PC-9 (cell line): ENCODE results near the gene CAMK2B.

ENCODE experiments used
- CTCF ChIP-seq: fragments of 200-600 bp; sonication (generic); conservative IDR thresholded peaks from 2 replicates; pipeline ENCODE4 v1.6.1; 2017; ENCODE audit warnings: mixed run types, antibody characterized with exemption, mild to moderate bottlenecking, moderate library complexity
- EZH2 ChIP-seq: fragments of 200-600 bp; sonication (generic); IDR thresholded peaks from 2 replicates; pipeline ENCODE4 v1.8.0; 2017; ENCODE audit warnings: antibody characterized with exemption, low read depth

DNA sequence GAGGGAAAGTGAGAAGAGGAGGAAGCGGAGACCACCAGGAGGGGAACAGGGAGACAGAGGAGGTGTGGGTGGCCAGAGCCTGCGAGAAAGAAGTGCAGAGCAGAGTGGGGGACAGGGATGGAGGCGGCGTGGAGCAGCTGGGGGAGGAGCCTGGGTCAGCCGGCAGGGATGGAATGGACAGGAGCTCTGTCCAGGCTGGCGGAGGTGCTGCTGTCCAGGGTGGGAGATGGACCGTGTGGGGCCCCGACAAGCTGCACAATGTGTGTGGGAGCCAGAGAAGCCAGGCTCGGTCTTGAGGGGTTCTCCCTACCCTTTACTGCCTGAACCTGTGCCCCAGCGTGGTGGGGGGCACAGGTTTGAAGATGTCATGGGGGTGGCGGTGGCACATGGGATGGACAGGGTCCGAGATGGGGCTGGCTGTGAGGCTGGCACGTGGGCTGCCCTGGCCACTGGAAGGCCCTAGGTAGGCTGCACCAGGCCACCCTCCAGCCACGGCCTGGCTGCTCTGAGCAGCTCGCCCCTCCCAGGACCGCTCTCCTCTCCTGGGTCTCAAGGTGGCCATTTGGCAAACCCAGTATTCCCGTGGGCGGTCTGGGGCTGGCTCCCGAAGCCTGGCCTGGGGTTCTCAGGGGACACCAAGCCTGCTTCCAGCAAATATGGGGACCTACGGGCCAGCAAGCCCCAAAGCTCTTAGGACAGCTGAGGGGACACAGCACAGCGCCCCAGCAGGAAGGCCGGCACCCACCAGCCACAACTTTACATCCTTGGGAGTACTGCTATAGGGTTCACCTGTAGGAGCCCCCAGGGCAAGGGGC lies 92.3 kb downstream of the CAMK2B start:
- TF ChIP-seq CTCF (no peak), EZH2 (no peak)
